ENCODE data around the gene FBXO36. TPM values are rescaled to one million over a fixed set of nuclear protein-coding genes. Genes with fewer than 3 reads are reported as not detected.
A peak's percentile ranks its signal among the peaks of the same experiment; 100 is the strongest.
"Not testable (repeated sequence)": the region's sequence is repeated elsewhere in the genome, so short reads cannot be mapped to it uniquely, and the experiment has no call there.

The FBXO36 gene
- total RNA-seq, 2 experiments from 2014 or later = 0.54 to 1.4 TPM

GRCh38 chr2:229921101-229921891, 1.0 kb upstream of the FBXO36 start:
- H3K27me3 Mint-ChIP-seq = no peaks in the 10 kb centered on the region
- H3K4me3 Mint-ChIP-seq = peak overlapping the region; percentile 99
- DNase-seq (peak; percentile 85), ATAC-seq (peak; percentile 16)
- CTCF ChIA-PET = interaction anchor here (0.6 to 3.1 kb wide), 7 partner anchors 11 to 1132 kb away, joined by 3 to 16 read pairs (median 3); no protein-coding TSS in a partner anchor
- no peaks in the 10 kb centered on the region for H3K9me3 Mint-ChIP-seq (ENCODE audit: low read depth)
- peak overlapping the region; percentile 99 for H3K27ac Mint-ChIP-seq
- H3K36me3 Mint-ChIP-seq = peaks cover 33% of the 10 kb centered on the region
- peaks cover 47% of the 10 kb centered on the region for H3K4me1 Mint-ChIP-seq

GRCh38 chr2:229921892-229922448, 333 bp upstream of the FBXO36 start, which contains the start of gene TRIP12:
Gene TRIP12, minus strand, starts transcription at chr2:229922009. Its CDS starts 41,930 bp downstream, at chr2:229880079.
- no peaks in the 10 kb centered on the region for H3K27me3 Mint-ChIP-seq
- H3K4me3 Mint-ChIP-seq = peak within 1 kb of the TSS; percentile 99
- peaks cover 28% of the 10 kb centered on the region for H3K36me3 Mint-ChIP-seq
- CTCF ChIA-PET = interaction anchor here (0.6 to 3.1 kb wide), 7 partner anchors 11 to 1131 kb away, joined by 3 to 16 read pairs (median 3); no protein-coding TSS in a partner anchor
- peak; percentile 82 for ATAC-seq
- H3K27ac Mint-ChIP-seq = peak within 1 kb of the TSS; percentile 99
- DNase-seq = peak; percentile 92
- H3K4me1 Mint-ChIP-seq = peaks cover 47% of the 10 kb centered on the region
- H3K9me3 Mint-ChIP-seq (ENCODE audit: low read depth) = no peaks in the 10 kb centered on the region

- Mint-ChIP-seq H3K36me3 (peaks cover 15% of the 10 kb centered on the region), H3K4me1 (peaks cover 37% of the 10 kb centered on the region)
- H3K27ac Mint-ChIP-seq; H3K27me3 Mint-ChIP-seq; ATAC-seq; CTCF ChIA-PET; H3K4me3 Mint-ChIP-seq; H3K9me3 Mint-ChIP-seq (ENCODE audit: low read depth); DNase-seq: not testable (repeated sequence)
These were observed 2.2 kb downstream of the FBXO36 start for GRCh38 chr2:229924541-229924940.

- Mint-ChIP-seq H3K27ac (no peak overlapping the region), H3K4me3 (no peak overlapping the region), H3K27me3 (no peaks in the 10 kb centered on the region), H3K9me3 (ENCODE audit: low read depth) (no peaks in the 10 kb centered on the region), H3K4me1 (peaks cover 30% of the 10 kb centered on the region), H3K36me3 (peaks cover 9% of the 10 kb centered on the region)
- CTCF ChIA-PET = interaction anchor here (0.8 kb wide), 1 partner anchor 127 kb away, joined by 3 read pairs; no protein-coding TSS in a partner anchor
- no peak for DNase-seq
- ATAC-seq = no peak
These were observed 2.9 kb downstream of the FBXO36 start for GRCh38 chr2:229925201-229925600.

GRCh38 chr2:229927817-229928321, 5.6 kb downstream of the FBXO36 start:
- Mint-ChIP-seq H3K36me3 (no peaks in the 10 kb centered on the region), H3K27me3 (no peaks in the 10 kb centered on the region), H3K27ac (no peak overlapping the region), H3K4me3 (no peak overlapping the region), H3K4me1 (peaks cover 24% of the 10 kb centered on the region), H3K9me3 (ENCODE audit: low read depth) (no peaks in the 10 kb centered on the region)
- CTCF ChIA-PET = no interaction called here
- ATAC-seq (no peak), DNase-seq (no peak)

- H3K9me3 Mint-ChIP-seq (ENCODE audit: low read depth) = no peaks in the 10 kb centered on the region
- DNase-seq (no peak), ATAC-seq (no peak)
- peaks cover 7% of the 10 kb centered on the region for H3K4me1 Mint-ChIP-seq
- no peak overlapping the region for H3K27ac Mint-ChIP-seq
- no peaks in the 10 kb centered on the region for H3K36me3 Mint-ChIP-seq
- CTCF ChIA-PET = no interaction called here
- no peak overlapping the region for H3K4me3 Mint-ChIP-seq
- H3K27me3 Mint-ChIP-seq = no peaks in the 10 kb centered on the region
These were observed 8.4 kb downstream of the FBXO36 start for GRCh38 chr2:229930656-229931055.

GRCh38 chr2:229931241-229931640, 8.9 kb downstream of the FBXO36 start:
- H3K36me3 Mint-ChIP-seq = no peaks in the 10 kb centered on the region
- ATAC-seq (no peak), DNase-seq (no peak)
- H3K27me3 Mint-ChIP-seq = no peaks in the 10 kb centered on the region
- CTCF ChIA-PET = no interaction called here
- H3K9me3 Mint-ChIP-seq (ENCODE audit: low read depth) = no peaks in the 10 kb centered on the region
- H3K4me3 Mint-ChIP-seq = no peak overlapping the region
- H3K4me1 Mint-ChIP-seq = peaks cover 5% of the 10 kb centered on the region
- no peak overlapping the region for H3K27ac Mint-ChIP-seq

GRCh38 chr2:229937537-229937936, 15.2 kb downstream of the FBXO36 start:
- H3K9me3 Mint-ChIP-seq (ENCODE audit: low read depth) = peaks cover 2% of the 10 kb centered on the region
- no peaks in the 10 kb centered on the region for H3K27me3 Mint-ChIP-seq
- H3K4me3 Mint-ChIP-seq = no peak overlapping the region
- DNase-seq (no peak), ATAC-seq (no peak)
- H3K36me3 Mint-ChIP-seq = no peaks in the 10 kb centered on the region
- CTCF ChIA-PET = no interaction called here
- no peak overlapping the region for H3K27ac Mint-ChIP-seq
- no peaks in the 10 kb centered on the region for H3K4me1 Mint-ChIP-seq

GRCh38 chr2:229942671-229943070, 20.4 kb downstream of the FBXO36 start:
- H3K36me3 Mint-ChIP-seq = no peaks in the 10 kb centered on the region
- ATAC-seq = no peak
- H3K4me1 Mint-ChIP-seq = peaks cover 7% of the 10 kb centered on the region
- DNase-seq = no peak
- no peak overlapping the region for H3K4me3 Mint-ChIP-seq
- no peak overlapping the region for H3K27ac Mint-ChIP-seq
- H3K9me3 Mint-ChIP-seq (ENCODE audit: low read depth) = peaks cover 2% of the 10 kb centered on the region
- no peaks in the 10 kb centered on the region for H3K27me3 Mint-ChIP-seq
- CTCF ChIA-PET = no interaction called here

- Mint-ChIP-seq H3K27ac (no peak overlapping the region), H3K4me1 (peaks cover 8% of the 10 kb centered on the region), H3K9me3 (ENCODE audit: low read depth) (peaks cover 2% of the 10 kb centered on the region), H3K4me3 (no peak overlapping the region), H3K27me3 (no peaks in the 10 kb centered on the region), H3K36me3 (no peaks in the 10 kb centered on the region)
- DNase-seq (no peak), ATAC-seq (no peak)
- CTCF ChIA-PET = no interaction called here
These were observed 20.9 kb downstream of the FBXO36 start for GRCh38 chr2:229943171-229943570.

- Mint-ChIP-seq H3K36me3 (no peaks in the 10 kb centered on the region), H3K9me3 (ENCODE audit: low read depth) (peaks cover 2% of the 10 kb centered on the region), H3K4me1 (peaks cover 8% of the 10 kb centered on the region), H3K27ac (no peak overlapping the region), H3K4me3 (no peak overlapping the region), H3K27me3 (no peaks in the 10 kb centered on the region)
- DNase-seq (no peak), ATAC-seq (no peak)
- CTCF ChIA-PET = no interaction called here
These were observed 21.6 kb downstream of the FBXO36 start for GRCh38 chr2:229943770-229944449.

GRCh38 chr2:229945975-229946374, 23.7 kb downstream of the FBXO36 start:
- Mint-ChIP-seq H3K4me1 (peaks cover 8% of the 10 kb centered on the region), H3K9me3 (ENCODE audit: low read depth) (no peaks in the 10 kb centered on the region)
- no peak for ATAC-seq

GRCh38 chr2:229947544-229947943, 25.2 kb downstream of the FBXO36 start:
- no peaks in the 10 kb centered on the region for H3K27me3 Mint-ChIP-seq
- CTCF ChIA-PET = no interaction called here
- DNase-seq (no peak), ATAC-seq (no peak)
- no peaks in the 10 kb centered on the region for H3K9me3 Mint-ChIP-seq (ENCODE audit: low read depth)
- no peaks in the 10 kb centered on the region for H3K36me3 Mint-ChIP-seq
- no peak overlapping the region for H3K27ac Mint-ChIP-seq
- no peak overlapping the region for H3K4me3 Mint-ChIP-seq
- H3K4me1 Mint-ChIP-seq = peaks cover 8% of the 10 kb centered on the region

More at GRCh38 chr2:229945975-229946374, 23.7 kb downstream of the FBXO36 start:
- Mint-ChIP-seq H3K4me3 (no peak overlapping the region), H3K27ac (no peak overlapping the region), H3K27me3 (no peaks in the 10 kb centered on the region), H3K36me3 (no peaks in the 10 kb centered on the region)
- DNase-seq = no peak
- CTCF ChIA-PET = no interaction called here

All from activated CD8-positive, alpha-beta memory T cell treated with anti-CD3 and anti-CD28 coated beads, Interleukin-2, amount 10 ng/mL, durations not matched to agents 7 days and 5 days (primary cell).